NCI-H510A treated with DMSO at 0.1 percent for 48 hours (cell line): ENCODE measurements around the gene CSE1L.
"Not testable (repeated sequence)": the region's sequence is repeated elsewhere in the genome, so short reads cannot be mapped to it uniquely, and the experiment has no call there.

ENCODE experiments used
- DNase-seq: peaks from one replicate; lab custom pipeline; 2025; lab: John Stamatoyannopoulos, UW

The CSE1L gene, protein sequence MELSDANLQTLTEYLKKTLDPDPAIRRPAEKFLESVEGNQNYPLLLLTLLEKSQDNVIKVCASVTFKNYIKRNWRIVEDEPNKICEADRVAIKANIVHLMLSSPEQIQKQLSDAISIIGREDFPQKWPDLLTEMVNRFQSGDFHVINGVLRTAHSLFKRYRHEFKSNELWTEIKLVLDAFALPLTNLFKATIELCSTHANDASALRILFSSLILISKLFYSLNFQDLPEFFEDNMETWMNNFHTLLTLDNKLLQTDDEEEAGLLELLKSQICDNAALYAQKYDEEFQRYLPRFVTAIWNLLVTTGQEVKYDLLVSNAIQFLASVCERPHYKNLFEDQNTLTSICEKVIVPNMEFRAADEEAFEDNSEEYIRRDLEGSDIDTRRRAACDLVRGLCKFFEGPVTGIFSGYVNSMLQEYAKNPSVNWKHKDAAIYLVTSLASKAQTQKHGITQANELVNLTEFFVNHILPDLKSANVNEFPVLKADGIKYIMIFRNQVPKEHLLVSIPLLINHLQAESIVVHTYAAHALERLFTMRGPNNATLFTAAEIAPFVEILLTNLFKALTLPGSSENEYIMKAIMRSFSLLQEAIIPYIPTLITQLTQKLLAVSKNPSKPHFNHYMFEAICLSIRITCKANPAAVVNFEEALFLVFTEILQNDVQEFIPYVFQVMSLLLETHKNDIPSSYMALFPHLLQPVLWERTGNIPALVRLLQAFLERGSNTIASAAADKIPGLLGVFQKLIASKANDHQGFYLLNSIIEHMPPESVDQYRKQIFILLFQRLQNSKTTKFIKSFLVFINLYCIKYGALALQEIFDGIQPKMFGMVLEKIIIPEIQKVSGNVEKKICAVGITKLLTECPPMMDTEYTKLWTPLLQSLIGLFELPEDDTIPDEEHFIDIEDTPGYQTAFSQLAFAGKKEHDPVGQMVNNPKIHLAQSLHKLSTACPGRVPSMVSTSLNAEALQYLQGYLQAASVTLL

DNA sequence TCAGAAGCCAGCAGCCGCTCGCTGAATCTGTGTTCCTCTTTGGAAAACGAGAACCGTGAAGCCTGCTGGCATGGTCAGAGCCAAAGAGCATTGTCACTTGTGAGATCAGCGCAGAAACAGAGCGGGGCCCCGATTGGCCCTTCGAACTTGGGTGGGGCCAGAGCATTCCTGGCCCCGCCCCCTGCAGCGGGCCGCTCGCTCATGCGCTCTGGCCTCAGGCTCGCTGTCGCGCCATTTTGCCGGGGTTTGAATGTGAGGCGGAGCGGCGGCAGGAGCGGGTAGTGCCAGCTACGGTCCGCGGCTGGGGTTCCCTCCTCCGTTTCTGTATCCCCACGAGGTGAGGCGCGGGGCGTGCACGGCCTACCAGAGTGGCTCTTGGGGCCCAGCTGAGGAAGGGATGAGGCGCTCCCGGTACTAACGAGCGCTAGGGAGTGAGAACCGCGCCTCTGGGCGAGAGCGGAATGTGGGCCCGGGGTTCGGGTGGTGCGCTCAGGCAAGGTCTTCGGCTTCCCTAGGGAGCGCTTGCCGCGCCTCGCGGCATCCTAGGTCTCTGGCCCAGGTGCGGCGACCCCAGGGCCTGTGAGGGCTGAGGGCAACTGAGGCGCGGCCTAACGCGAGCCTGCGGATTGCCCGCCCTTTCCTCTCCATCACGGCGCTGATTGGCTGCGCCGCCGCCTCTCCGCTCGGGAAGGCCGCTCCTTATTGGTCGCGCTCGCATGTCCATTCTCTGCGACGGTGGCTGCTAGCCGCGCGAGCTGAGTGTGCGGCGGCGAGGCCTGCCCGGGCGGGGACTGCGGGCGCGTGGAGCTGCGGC, at the start of gene CSE1L:
Gene CSE1L (plus strand): TSS at position 226 of the 814 bp plus-strand sequence. CDS start 12,152 bp downstream, outside the sequence.
- DNase-seq, result peak; percentile 93

DNA sequence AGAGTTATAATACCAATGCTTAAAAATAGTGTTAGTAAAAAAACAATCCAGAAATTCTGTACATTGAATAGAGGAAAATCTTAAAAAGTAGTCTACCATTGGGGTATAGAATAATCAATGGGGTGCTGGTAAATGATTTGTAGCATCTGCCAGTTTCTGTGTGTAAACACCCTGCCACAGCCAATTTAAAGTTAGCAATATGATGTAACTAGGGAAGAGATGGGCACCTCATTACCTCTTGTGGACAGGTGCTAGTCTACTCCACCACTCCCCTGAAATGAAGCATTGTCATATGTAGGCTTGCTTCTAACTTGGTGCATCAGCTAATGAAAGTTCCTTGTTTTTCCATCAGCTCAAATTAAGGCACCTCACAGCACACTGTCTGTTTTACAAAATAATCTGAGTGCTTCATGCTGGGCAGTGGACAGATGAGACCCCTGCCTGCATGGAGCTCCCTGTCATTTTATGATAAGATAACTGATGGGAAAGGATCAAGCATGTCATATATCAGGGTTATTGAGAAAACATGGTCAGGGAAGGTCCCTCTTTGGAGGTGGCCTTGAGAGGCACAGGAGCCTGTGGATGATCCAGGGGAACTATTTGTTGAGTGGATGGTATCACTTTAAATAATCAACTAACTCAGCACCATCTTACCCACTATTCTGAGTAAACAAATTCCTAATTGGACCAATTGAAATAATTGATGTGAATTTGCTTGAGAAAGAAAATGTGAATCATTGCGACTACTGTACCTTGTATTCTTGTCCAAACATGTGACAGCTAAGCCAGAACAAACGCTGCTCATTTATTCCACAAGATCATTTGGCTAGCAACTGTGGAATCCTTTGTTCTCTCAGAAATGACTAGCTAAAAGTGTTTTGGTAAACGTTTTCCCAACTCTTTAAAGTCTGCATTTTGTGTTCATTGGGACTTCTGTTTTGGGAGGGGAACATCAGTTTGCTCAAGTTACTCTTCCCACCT, 45.9 kb upstream of the CSE1L start:
- DNase-seq, result no peak

DNA sequence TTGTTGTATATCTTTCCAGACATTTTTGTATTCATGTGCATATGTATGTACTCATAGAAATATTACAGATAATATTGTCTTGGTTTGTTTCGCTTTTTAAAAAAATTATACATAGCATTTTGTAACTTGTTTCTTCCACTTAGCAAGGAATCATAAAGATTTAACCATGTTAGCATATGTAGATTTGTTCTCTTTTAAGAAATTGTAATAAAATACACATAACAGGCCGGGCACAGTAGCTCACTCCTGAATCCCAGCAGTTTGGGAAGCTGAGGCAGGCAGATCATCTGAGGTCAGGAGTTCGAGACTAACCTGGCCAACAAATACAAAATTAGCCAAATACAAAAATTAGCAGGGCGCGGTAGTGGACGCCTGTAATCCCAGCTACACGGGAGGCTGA, 44.4 kb upstream of the CSE1L start:
- no peak for DNase-seq

DNA sequence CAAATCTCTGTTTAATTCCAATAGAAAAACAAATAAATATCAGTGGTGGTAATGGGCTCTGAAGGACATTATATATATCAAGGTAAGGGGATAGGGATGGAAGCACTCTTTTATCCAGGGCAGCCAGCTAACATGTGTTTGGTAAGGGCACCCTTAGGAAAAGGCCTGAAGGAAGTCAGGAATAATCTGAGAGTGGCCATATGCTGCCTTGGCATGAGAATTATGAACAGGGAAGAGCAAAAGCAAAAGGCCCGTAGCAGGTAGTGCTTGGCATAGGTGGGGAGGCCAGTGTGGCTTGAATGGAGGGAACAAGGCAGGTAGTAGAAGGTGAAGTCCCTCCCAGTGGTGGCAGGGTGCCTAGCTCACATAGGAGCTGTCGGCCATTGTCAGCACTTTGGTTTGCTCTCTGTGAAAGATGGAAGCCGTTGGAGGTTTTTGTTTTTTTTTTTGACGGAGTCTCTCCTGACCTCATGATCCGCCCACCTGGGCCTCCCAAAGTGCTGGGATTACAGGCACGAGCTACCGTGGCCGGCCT, 39.6 kb upstream of the CSE1L start:
- no peak for DNase-seq

DNA sequence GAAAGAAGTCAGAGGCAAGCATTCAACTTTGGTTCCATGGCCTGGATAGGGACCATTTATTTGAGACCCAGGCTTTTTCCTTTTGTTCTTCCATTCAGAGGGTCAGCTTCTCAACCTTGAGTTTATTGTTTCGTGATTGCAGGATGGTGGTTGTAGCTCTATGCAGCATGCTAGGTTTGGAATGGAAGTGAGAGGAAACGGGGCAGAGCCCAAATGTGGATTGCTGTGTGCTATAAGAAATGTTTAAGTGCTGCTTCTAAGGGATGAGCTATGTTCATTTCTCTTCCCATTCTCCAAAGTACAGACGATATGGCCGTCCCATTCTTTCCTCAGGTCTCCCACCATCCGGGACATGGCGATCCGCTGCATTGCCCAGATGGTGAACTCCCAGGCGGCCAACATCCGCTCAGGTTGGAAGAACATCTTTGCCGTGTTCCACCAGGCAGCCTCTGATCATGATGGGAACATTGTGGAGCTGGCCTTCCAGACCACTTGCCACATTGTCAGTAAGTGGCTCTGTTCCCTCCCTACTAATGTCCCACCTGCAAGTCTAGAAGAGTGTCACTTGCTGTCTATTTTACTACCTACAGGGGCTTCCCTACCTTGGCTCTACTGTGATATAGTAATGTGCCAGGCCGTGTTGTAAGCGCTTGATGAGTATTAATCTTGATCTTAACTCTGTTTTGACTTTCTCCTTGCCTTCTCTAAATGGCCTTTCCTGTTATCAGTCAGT, 36.0 kb upstream of the CSE1L start:
- no peak for DNase-seq

DNA sequence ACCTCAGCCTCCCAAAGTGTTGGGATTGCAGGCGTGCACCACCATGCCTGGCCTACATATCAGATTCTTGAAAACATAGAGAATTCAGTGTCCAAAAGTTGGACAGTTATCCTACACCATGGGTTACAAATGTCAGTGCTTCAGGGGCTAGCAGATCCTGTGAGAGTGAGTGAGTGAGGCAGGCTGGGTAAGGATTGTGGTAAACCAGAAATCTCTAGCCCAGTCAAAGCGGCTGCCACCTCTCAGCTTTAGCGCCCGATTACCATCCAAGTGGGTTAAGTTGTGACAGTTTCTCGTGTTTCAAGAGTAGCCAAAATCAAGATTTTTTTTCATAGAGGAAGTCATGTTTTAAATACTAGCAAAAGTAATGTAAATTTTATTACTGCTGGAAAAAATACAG, 21.9 kb upstream of the CSE1L start:
- no peak for DNase-seq

DNA sequence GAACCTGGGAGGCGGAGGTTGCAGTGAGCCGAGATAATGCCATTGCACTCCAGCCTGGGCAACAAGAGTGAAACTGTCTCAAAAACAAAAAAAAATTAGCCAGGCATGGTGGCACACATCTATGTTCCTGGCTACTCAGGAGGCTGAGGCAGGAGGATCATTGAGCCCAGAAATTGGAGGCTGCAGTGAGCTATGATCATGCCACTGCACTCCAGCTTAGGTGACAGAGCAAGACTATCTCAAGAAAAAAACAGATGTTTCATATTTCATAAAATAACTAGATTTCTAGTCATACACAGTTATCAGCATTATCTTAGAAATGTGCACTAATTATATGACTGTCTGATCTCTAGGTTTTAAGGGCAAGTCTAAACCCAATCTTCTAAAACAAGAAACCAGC, 17.9 kb upstream of the CSE1L start:
- DNase-seq, result not testable (repeated sequence)

DNA sequence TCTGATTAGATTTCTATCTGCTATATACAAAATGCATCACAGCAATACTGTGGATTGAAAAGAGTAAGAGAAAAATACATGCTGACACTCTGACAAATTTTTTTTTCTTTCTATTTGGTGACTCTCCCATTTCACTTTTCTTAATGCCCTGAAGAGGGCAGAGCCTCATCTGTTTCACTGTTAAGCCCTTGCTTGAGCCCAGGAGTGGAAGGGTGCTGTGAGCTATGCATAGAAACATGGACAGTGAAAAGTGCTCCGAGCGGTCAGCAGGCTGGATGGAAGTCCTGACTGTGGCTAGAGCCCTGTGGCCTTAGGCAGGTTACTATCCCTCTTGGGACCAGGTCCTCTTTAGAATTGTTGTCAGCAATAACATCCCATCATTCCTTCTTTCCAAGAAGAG, 17.4 kb upstream of the CSE1L start:
- peak; percentile 2 for DNase-seq

DNA sequence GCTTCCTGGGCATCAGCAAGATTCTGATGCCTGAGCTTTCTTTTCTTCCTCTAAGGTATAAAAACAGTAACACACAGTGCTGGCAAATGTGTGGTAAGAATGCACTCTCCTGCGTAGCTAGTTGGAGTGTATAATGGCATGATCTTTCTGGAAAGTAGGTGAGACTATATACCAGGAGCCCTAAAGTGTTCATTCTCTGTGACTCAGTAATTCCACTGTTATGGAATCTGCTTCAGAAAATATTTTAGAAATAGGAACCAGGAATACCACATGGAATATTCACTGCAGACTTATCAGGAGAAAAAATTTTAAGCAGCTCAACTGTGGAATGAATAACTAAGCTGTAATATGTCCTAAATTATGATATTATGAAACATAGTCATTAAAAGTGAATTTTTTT, 16.9 kb upstream of the CSE1L start:
- no peak for DNase-seq

DNA sequence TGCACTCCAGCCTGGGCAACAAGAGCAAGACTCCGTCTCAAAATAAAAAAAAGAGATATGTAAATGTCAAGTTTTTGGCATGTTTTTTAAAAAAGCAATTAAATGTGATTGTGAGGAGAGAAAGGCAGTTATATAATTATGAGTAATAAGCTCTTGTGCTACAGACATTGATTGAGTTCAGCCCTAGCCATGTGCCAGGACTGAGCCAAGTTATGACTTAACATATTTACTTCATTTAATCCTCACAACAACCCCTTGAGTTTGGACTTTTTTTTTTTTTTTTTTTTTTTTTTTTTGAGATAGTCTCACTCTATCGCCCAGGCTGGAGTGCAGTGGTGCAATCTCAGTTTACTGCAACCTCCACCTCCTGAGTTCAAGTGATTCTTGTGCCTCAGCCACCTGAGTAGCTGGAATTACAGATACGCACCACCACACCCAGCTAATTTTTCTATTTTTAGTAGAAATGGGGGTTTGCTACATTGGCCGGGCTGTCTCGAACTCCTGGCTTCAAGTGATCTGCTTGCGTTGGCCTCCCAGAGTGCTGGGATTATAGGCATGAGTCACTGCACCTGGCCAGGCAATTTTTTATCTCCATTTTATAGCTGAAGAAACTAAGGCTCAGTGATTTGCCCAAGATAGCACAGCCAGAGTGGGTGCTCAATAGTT, 15.0 kb upstream of the CSE1L start:
- DNase-seq, result no peak

DNA sequence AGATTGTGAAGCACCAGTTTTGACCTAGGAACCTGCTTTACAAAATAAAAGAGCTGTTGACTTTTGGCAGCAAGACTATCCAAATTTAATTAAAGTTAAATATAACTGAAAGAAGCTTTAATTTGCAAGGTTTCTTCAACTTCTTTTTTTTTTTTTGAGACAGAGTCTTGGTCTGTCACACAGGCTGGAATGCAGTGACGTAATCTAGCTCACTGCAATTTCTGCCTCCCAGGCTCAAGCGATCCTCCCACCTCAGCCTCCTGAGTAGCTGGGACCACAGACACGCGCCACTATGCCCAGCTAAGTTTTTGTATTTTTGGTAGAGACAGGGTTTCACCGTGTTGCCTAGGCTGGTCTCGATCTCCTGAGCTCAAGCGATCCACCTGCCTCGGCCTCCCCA, 13.7 kb upstream of the CSE1L start:
- no peak for DNase-seq

DNA sequence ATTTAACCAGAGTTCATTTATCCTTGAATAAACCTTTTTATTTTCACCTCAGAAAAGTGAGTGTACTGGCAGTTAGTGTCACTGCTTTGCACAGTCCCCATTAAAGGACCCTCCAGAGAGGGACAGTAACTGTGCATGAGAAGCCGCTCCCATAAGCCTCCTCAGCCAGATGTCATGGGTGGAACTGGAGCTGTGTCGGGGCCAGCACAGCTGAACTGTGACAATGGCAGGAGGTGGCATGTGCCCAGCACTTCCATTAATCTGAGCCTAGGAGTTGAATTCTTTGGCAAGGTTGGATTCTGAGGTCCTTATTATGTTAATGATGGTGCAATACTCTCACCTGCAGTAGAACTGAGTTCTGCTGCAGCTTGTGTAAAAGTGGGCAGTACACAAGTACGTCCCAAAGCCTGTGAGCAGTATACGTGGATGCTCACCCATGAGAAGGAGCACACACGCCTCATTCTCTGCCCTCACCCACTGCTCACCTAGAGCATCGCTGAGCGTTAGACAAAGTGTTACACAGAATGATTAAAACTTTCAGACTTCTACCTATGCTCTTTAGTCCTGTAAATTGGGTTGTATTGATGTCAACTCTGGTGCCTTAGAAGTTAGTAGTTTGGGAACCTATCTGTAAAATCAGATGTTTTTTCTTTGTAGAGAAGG, 11.9 kb upstream of the CSE1L start:
- DNase-seq, result no peak

DNA sequence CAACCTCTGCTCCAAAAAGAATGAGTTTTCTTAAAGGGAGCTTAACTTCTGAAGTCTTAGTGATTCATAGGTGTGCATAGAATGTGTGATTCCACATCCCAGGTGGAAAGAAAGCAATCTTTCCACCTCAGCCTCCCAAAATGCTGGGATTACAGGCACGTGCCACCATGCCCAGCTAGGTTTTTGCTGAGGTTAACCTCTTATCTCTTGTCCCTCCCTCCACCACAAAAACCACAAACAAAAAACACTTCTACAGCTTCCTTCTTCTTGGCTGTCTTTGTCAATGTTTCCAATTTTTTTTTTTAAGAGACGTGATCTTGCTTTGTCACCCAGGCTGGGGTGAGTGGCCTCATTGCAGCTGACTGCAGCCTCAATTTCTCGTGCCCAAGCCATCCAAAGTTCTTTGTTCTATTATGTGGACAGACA, 8.1 kb upstream of the CSE1L start:
- DNase-seq, result no peak

DNA sequence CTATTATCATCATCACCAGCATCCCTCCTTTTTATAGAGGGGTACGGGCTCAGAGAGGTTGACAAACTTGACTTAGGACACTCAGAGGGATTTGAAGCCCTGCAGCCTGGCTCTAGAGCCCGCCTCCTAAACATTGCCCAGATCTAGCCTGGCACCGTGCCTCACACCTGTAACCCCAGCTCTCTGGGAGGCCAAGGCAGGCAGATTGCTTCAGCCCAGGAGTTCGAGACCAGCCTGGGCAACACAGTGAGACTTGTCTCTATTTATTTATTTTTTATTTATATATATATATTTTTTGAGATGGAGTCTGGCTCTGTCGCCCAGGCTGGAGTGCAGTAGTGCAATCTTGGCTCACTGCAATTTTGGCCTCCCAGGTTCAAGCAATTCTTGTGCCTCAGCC, 6.3 kb upstream of the CSE1L start:
- no peak for DNase-seq

DNA sequence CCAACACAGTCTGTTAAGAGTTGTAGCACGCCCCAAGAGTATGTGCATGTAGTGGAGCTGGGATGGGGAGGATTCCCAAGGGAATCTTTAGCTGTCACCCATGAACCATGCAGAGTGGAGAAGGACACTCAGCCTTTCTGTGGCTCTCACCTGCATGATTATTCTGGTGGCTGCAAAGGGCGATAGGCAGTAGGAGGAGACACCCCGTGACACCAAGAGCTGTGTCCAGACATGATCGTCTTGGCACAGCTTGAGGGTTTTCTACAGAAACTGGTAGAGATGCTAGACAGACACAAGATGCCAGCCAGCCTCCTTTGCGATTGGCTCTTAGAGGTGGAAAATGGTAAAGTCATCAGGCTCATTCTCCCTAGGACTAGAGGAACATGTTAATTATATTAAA, 3.1 kb upstream of the CSE1L start:
- no peak for DNase-seq

DNA sequence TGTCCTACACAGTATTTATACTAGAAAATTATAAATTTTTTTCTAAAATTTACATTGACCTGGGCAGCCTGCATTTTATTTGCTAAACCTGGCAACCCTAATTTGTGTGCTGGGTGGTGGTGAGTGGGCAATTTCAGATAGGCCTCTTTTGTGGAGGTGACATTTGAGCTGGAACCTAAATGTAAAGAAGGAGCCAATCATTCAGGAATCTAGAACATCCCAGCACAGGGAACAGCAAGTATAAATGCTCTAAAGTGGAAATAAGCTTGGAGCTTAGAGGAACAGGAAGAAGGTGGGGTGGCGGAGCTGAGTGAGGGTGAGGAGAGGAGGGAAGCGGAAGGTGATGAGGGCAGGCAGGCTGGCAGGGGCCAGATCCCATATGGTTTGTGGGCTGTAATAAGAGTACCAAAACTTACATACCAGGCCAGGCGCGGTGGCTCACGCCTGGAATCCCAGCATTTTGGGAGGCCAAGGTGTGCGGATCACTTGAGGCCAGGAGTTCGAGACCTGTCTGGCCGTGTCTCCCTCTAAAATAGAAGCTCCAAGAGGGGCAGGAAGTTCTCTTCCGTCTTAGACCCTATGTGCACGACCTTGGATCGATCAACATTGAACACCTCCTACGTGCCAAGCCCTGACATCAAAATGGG, 549 bp upstream of the CSE1L start:
- DNase-seq, result no peak

DNA sequence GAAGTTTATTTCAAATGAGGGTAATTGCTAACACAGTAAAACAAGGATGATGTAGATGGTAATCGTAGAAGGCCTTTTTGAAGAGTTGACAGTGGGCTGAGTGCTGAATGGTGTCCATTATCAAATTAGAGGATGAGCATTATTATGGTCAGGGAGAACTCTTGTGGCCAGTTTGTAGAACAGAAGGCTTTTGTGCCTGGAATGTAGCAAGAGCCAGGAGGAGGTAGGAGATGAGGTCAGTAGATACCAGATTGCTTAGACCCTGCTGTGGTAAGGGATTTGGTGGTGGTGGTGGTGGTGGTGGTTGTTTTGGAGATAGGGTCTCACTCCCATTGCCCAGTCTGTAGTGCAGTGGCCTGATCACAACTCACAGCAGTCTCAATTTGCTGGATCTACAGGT, 6.2 kb downstream of the CSE1L start:
- no peak for DNase-seq

DNA sequence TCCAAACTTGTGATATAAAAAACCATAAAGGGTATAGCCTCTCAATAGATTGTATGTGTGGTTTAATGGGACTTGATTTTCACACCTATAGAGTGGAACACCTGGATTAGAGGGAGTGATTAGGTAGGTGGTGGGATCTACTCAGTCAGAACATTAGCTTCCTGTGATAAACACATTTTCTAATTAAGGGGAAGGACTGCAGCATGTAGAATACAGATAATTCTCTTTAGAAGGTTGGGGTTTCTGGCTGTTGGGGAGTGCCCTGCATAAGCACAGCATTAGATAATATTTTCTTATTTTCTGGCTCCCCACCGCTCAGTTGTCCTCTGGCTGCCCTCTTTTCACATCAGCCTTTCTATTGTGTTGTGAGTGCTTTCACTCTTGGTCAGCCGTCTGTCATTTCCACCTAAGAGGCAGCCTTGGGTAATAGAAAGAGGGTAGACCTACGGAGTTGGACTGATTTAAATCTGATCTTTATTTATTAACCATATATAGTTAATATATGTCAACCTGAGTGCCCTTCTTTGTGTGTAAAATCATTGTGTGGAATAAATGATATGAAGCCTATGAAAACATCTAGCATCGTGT, 8.0 kb downstream of the CSE1L start:
- no peak for DNase-seq
